Body of pancreas (tissue), 4 donors: ENCODE data around the gene ARL5C.

Source experiments
- CTCF ChIP-seq, 7 experiments: fragments of 450-650 bp in 4 of 7; fragments of 200-600 bp in 3 of 7; sonication (generic) in 3 of 7; IDR thresholded peaks; one replicate each; pipeline ENCODE4 v1.5.1; 2016 to 2019; ENCODE audit warnings: antibody characterized with exemption in 7 of 7
- POLR2A ChIP-seq, 3 donors: fragments of 450-650 bp; IDR thresholded peaks; one replicate each; pipeline ENCODE4 v1.6.1; 2016; ENCODE audit warnings: antibody characterized with exemption in 3 of 3, mild to moderate bottlenecking in 2 of 3

GRCh38 chr17:39131616-39132015 is 34.3 kb downstream of the ARL5C start:
- TF ChIP-seq POLR2A (IDR thresholded peaks at IDR 0.05) (no peak), CTCF (IDR thresholded peaks at IDR 0.05) (no peak)
